RPMI8226 (cell line): ENCODE data around the gene AP2A2.

Experiments
- DNase-seq: peaks from one replicate; pipeline ENCODE4 v3.0.0-alpha.2; 2015

The AP2A2 gene

GRCh38 chr11:976431-977160, 50.9 kb downstream of the AP2A2 start:
- no peak for DNase-seq

- no peak for DNase-seq
Observed at GRCh38 chr11:977830-978720, 52.4 kb downstream of the AP2A2 start.

GRCh38 chr11:978781-979180, 53.1 kb downstream of the AP2A2 start:
- DNase-seq = no peak

- DNase-seq = no peak
Observed at GRCh38 chr11:980438-981357, 55.0 kb downstream of the AP2A2 start.

- no peak for DNase-seq
Observed at GRCh38 chr11:981764-982163, 56.1 kb downstream of the AP2A2 start.

GRCh38 chr11:984546-984945, 58.9 kb downstream of the AP2A2 start:
- no peak for DNase-seq

GRCh38 chr11:985406-985805, 59.7 kb downstream of the AP2A2 start:
- DNase-seq = no peak

GRCh38 chr11:985848-986247, 60.2 kb downstream of the AP2A2 start:
- no peak for DNase-seq

GRCh38 chr11:986270-986951, 60.7 kb downstream of the AP2A2 start:
- DNase-seq = no peak

- no peak for DNase-seq
Observed at GRCh38 chr11:986952-987305, 61.3 kb downstream of the AP2A2 start.

GRCh38 chr11:987671-988070, 62.0 kb downstream of the AP2A2 start:
- no peak for DNase-seq

GRCh38 chr11:990101-990500, 64.4 kb downstream of the AP2A2 start:
- no peak for DNase-seq

- no peak for DNase-seq
Observed at GRCh38 chr11:991034-991433, 65.4 kb downstream of the AP2A2 start.

- DNase-seq = no peak
Observed at GRCh38 chr11:991711-992307, 66.1 kb downstream of the AP2A2 start.

GRCh38 chr11:992577-992976, 66.9 kb downstream of the AP2A2 start:
- no peak for DNase-seq

- DNase-seq = no peak
Observed at GRCh38 chr11:993632-994167, 68.0 kb downstream of the AP2A2 start.

GRCh38 chr11:995044-995751, 69.5 kb downstream of the AP2A2 start:
- no peak for DNase-seq

- DNase-seq = no peak
Observed at GRCh38 chr11:995752-996420, 70.2 kb downstream of the AP2A2 start.

- no peak for DNase-seq
Observed at GRCh38 chr11:996681-997080, 71.0 kb downstream of the AP2A2 start.

- DNase-seq = no peak
Observed at GRCh38 chr11:997907-998306, 72.2 kb downstream of the AP2A2 start.

GRCh38 chr11:999009-999408, 73.3 kb downstream of the AP2A2 start:
- no peak for DNase-seq
